Uterus (tissue), 4 donors: ENCODE results near the gene ZNF628. TPM values are rescaled to one million over a fixed set of nuclear protein-coding genes. Genes with fewer than 3 reads are reported as not detected.

Source experiments
- DNase-seq, 2 donors: peaks; one replicate each; pipeline ENCODE4 v3.0.0-alpha.2; 2019 to 2020
- H3K27ac ChIP-seq, 2 donors: fragments of 200-600 bp; sonication (generic); 1 replicate in 1 of 2; 2 replicates in 1 of 2; pipeline ENCODE4 v1.5.1; 2016 to 2018
- H3K27me3 ChIP-seq, 2 donors: fragments of 200-600 bp; sonication (generic); one replicate each; pipeline ENCODE4 v1.5.1; 2018 to 2019; ENCODE audit warnings: control low read depth in 1 of 2
- H3K36me3 ChIP-seq, 2 donors: fragments of 200-600 bp; sonication (generic); one replicate each; pipeline ENCODE4 v1.5.1; 2019; ENCODE audit warnings: control low read depth in 1 of 2
- H3K4me1 ChIP-seq, 2 donors: fragments of 200-600 bp; sonication (generic); one replicate each; pipeline ENCODE4 v1.5.1; 2018 to 2019; ENCODE audit warnings: control low read depth in 1 of 2
- H3K4me3 ChIP-seq, 2 donors: fragments of 200-600 bp; sonication (generic); 1 replicate in 1 of 2; 2 replicates in 1 of 2; pipeline ENCODE4 v1.5.1; 2018 to 2019; ENCODE audit warnings: mild to moderate bottlenecking in 1 of 2
- H3K9me3 ChIP-seq, 2 donors: fragments of 200-600 bp; sonication (generic); one replicate each; pipeline ENCODE4 v1.5.1; 2019; ENCODE audit warnings: control low read depth in 1 of 2
- POLR2A ChIP-seq, 2 donors: fragments of 450-650 bp; IDR thresholded peaks; one replicate each; pipeline ENCODE4 v1.6.1; 2016; ENCODE audit warnings: antibody characterized with exemption in 2 of 2, mild to moderate bottlenecking in 1 of 2, moderate library complexity in 1 of 2
- intact Hi-C: fragments of 100-400 bp; cut with DNase I; formaldehyde crosslinking; loops from one replicate; pipeline ENCODE4 v1.15.1; 2023; ENCODE audit warnings: low total_unique reads
- total RNA-seq, 4 donors: library from RNA; depleted of rRNA in 3 of 4; stranded (reverse); fragments of >200 nt in 3 of 4; gene quantifications; one replicate each; pipeline versions ENCODE4 v1.1.0 to v1.2.4, GENCODE V29; 2014 to 2023
- TF ChIP-seq, protein P1 (sequence below), 4 experiments: fragments of 200-600 bp in 2 of 4; fragments of 450-650 bp in 2 of 4; sonication (generic) in 2 of 4; IDR thresholded peaks; one replicate each; pipeline ENCODE4 v1.5.1; 2016 to 2019; ENCODE audit warnings: antibody characterized with exemption in 4 of 4, mild to moderate bottlenecking in 2 of 4, moderate library complexity in 1 of 4
- donor health status: DM: yes; HTN: yes; CAD: no.

Gene ZNF628
- total RNA-seq, 4 donors from 2014 or later, result 1.0 to 29.5 (median 11.9) TPM; not detected in 1

DNA sequence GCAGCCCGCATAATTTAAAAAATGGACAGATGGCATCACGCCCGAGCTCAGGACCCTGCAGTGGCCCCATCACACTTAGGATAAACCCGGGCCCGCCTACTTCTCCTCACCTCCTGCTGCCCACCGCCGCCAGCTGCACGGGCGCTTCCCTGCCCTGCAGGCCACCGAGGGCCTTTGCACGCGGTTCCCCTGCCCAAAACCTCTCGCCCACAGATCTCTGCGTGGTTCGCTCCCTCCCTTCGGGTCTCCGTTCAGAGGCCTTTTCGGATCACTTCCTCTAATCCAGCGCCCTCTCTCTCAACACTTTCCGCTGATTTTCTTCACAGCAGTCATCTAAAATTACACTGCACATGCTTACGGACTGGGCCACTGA, 35.1 kb upstream of the ZNF628 start:
- DNase-seq, result no peak
- Histone ChIP-seq H3K9me3 (no peaks in the 10 kb centered on the region), H3K4me3 (no peak overlapping the region), H3K27ac (no peak overlapping the region), H3K4me1 (no peaks in the 10 kb centered on the region), H3K36me3 (no peaks in the 10 kb centered on the region), H3K27me3 (peaks cover 17 to 54% of the 10 kb centered on the region in 2 donors)
- TF ChIP-seq, protein P1, sequence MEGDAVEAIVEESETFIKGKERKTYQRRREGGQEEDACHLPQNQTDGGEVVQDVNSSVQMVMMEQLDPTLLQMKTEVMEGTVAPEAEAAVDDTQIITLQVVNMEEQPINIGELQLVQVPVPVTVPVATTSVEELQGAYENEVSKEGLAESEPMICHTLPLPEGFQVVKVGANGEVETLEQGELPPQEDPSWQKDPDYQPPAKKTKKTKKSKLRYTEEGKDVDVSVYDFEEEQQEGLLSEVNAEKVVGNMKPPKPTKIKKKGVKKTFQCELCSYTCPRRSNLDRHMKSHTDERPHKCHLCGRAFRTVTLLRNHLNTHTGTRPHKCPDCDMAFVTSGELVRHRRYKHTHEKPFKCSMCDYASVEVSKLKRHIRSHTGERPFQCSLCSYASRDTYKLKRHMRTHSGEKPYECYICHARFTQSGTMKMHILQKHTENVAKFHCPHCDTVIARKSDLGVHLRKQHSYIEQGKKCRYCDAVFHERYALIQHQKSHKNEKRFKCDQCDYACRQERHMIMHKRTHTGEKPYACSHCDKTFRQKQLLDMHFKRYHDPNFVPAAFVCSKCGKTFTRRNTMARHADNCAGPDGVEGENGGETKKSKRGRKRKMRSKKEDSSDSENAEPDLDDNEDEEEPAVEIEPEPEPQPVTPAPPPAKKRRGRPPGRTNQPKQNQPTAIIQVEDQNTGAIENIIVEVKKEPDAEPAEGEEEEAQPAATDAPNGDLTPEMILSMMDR (IDR thresholded peaks at IDR 0.05), result no peak
- TF ChIP-seq POLR2A (IDR thresholded peaks at IDR 0.05), result no peak
- intact Hi-C loops, result no loop called here

DNA sequence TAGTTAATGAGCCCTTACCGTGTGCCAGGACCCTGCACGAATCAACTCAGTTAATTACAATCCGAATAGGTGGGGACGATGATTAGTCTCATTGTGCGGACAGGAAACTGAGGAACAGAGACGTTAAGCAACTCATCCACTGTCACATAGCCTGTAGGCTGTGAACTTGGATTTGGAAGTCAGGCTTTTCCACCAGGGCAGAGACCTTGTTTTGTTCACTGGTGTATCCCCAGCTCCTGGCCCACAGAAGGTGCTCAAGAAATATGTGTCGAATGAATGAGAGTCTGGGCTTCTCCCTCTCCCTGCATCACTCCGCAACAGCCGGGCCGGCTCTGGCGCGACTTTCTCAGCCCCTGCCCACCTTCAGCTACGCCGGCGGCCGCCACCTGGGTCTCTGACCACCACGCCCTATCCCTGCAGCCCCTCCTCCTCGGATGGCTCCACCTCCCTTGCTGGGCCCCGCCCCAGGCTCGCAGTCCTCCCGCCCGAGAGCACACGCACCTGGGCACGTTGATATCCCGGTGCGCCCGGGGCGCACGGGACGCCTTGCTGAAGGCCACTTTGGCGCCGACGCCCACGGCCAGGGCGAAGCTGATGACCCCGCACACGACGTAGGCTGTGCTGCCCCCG, 34.6 kb upstream of the ZNF628 start:
- intact Hi-C loops, result no loop called here
- DNase-seq, result no peak
- H3K4me1 ChIP-seq, result no peaks in the 10 kb centered on the region
- no peaks in the 10 kb centered on the region for H3K9me3 ChIP-seq
- TF ChIP-seq POLR2A (IDR thresholded peaks at IDR 0.05), result no peak
- TF ChIP-seq, protein P1 (IDR thresholded peaks at IDR 0.05), result no peak
- H3K36me3 ChIP-seq, result no peaks in the 10 kb centered on the region
- H3K27me3 ChIP-seq, result peaks cover 17 to 54% of the 10 kb centered on the region in 2 donors
- no peak overlapping the region for H3K4me3 ChIP-seq
- no peak overlapping the region for H3K27ac ChIP-seq

GRCh38 chr19:55442372-55442961, 34.0 kb upstream of the ZNF628 start:
- DNase-seq, result no peak
- Histone ChIP-seq H3K4me1 (no peaks in the 10 kb centered on the region), H3K27ac (no peak overlapping the region), H3K4me3 (no peak overlapping the region), H3K27me3 (peaks cover 17 to 49% of the 10 kb centered on the region in 2 donors), H3K9me3 (no peaks in the 10 kb centered on the region), H3K36me3 (no peaks in the 10 kb centered on the region)
- intact Hi-C loops, result no loop called here
- TF ChIP-seq, protein P1 (IDR thresholded peaks at IDR 0.05), result no peak
- TF ChIP-seq POLR2A (IDR thresholded peaks at IDR 0.05), result no peak

- TF ChIP-seq, protein P1 (IDR thresholded peaks at IDR 0.05), result no peak
- TF ChIP-seq POLR2A (IDR thresholded peaks at IDR 0.05), result no peak
- no peaks in the 10 kb centered on the region for H3K9me3 ChIP-seq
- H3K4me3 ChIP-seq, result no peak within 1 kb of the TSS
- no peak within 1 kb of the TSS for H3K27ac ChIP-seq
- peaks cover 15 to 44% of the 10 kb centered on the region in 2 donors for H3K27me3 ChIP-seq
- DNase-seq, result no peak
- no peaks in the 10 kb centered on the region for H3K36me3 ChIP-seq
- H3K4me1 ChIP-seq, result no peaks in the 10 kb centered on the region
- intact Hi-C loops, result no loop called here
These were observed 33.2 kb upstream of the ZNF628 start, which contains the start of gene SHISA7 for GRCh38 chr19:55443045-55443823. Gene SHISA7, minus strand, starts transcription at chr19:55443300. Its CDS starts 437 bp downstream, at chr19:55442863.
